Endothelial cell (in vitro differentiated cells): ENCODE data around the gene EEPD1. TPM values are rescaled to one million over a fixed set of nuclear protein-coding genes. Genes with fewer than 3 reads are reported as not detected.

Experiments used
- DNase-seq: peaks from one replicate; pipeline ENCODE4 v3.0.0; 2021; ENCODE audit warnings: low spot score
- H3K27ac Mint-ChIP-seq: one replicate; pipeline ENCODE4 v1.8.0; 2021; ENCODE audit warnings: mixed read lengths, inconsistent platforms; ENCODE audit not compliant: unreplicated experiment
- H3K27me3 Mint-ChIP-seq: one replicate; pipeline ENCODE4 v1.8.0; 2021; ENCODE audit warnings: mild to moderate bottlenecking, moderate library complexity, mixed read lengths, inconsistent platforms; ENCODE audit not compliant: unreplicated experiment
- H3K36me3 Mint-ChIP-seq: one replicate; pipeline ENCODE4 v1.8.0; 2021; ENCODE audit warnings: mild to moderate bottlenecking, low read depth, mixed read lengths, inconsistent platforms; ENCODE audit not compliant: unreplicated experiment
- H3K4me1 Mint-ChIP-seq: one replicate; pipeline ENCODE4 v1.8.0; 2021; ENCODE audit warnings: mild to moderate bottlenecking, mixed read lengths, inconsistent platforms; ENCODE audit not compliant: unreplicated experiment
- H3K4me3 Mint-ChIP-seq: one replicate; pipeline ENCODE4 v1.8.0; 2021; ENCODE audit warnings: mild to moderate bottlenecking, mixed read lengths, inconsistent platforms; ENCODE audit not compliant: unreplicated experiment
- H3K9me3 Mint-ChIP-seq: one replicate; pipeline ENCODE4 v1.8.0; 2021; ENCODE audit warnings: mixed read lengths, inconsistent platforms; ENCODE audit not compliant: unreplicated experiment
- total RNA-seq: library from RNA; stranded (reverse); fragmentation: NEBNext Ultra II Directional; extraction: Animal tissue kit (Norgen Biotek cat#: 25700); gene quantifications from one replicate; pipeline ENCODE4 v1.2.1, GENCODE V29; 2021; ENCODE audit not compliant: unreplicated experiment
- TF ChIP-seq, protein P1 (sequence below): fragments of 200-600 bp; sonication (generic); IDR thresholded peaks from one replicate; pipeline ENCODE4 v1.5.0; 2021; ENCODE audit warnings: antibody characterized with exemption; ENCODE audit not compliant: unreplicated experiment

EEPD1 gene
- total RNA-seq, 1 donor from 2014 or later: 12.6 TPM

DNA sequence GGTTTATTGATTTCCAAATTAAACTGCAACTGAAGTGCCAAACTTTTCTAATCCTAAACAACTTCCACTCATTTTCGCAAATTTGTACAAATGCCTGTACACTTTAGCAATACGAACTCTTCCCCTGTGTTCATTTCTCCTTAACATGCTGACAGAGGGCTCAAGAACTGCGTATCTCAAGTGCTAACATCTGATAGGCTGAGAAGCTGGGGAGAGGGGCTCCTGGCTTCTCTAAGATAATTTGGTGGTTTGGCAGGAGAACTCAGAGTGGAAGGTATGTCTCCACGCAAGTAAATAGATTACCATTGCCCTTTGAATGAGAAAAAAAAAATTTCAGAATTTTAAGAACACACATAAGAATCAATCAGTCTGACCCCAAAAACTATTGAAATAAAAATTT lies 183.3 kb downstream of the EEPD1 start:
- Mint-ChIP-seq H3K9me3 (no peaks in the 10 kb centered on the region), H3K4me1 (no peaks in the 10 kb centered on the region), H3K27me3 (no peaks in the 10 kb centered on the region), H3K36me3 (no peaks in the 10 kb centered on the region), H3K4me3 (no peak overlapping the region), H3K27ac (no peak overlapping the region)
- DNase-seq: no peak
- TF ChIP-seq, protein P1, sequence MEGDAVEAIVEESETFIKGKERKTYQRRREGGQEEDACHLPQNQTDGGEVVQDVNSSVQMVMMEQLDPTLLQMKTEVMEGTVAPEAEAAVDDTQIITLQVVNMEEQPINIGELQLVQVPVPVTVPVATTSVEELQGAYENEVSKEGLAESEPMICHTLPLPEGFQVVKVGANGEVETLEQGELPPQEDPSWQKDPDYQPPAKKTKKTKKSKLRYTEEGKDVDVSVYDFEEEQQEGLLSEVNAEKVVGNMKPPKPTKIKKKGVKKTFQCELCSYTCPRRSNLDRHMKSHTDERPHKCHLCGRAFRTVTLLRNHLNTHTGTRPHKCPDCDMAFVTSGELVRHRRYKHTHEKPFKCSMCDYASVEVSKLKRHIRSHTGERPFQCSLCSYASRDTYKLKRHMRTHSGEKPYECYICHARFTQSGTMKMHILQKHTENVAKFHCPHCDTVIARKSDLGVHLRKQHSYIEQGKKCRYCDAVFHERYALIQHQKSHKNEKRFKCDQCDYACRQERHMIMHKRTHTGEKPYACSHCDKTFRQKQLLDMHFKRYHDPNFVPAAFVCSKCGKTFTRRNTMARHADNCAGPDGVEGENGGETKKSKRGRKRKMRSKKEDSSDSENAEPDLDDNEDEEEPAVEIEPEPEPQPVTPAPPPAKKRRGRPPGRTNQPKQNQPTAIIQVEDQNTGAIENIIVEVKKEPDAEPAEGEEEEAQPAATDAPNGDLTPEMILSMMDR: no peak

GRCh38 chr7:36338256-36338655 lies 185.2 kb downstream of the EEPD1 start:
- DNase-seq: no peak

GRCh38 chr7:36343548-36343947 lies 190.5 kb downstream of the EEPD1 start:
- DNase-seq: no peak
- TF ChIP-seq, protein P1: no peak
- Mint-ChIP-seq H3K36me3 (no peaks in the 10 kb centered on the region), H3K9me3 (no peaks in the 10 kb centered on the region), H3K27me3 (no peaks in the 10 kb centered on the region), H3K4me3 (no peak overlapping the region), H3K4me1 (no peaks in the 10 kb centered on the region), H3K27ac (no peak overlapping the region)

More at GRCh38 chr7:36338256-36338655, 185.2 kb downstream of the EEPD1 start:
- Mint-ChIP-seq H3K4me1 (no peaks in the 10 kb centered on the region), H3K9me3 (no peaks in the 10 kb centered on the region), H3K27me3 (no peaks in the 10 kb centered on the region), H3K27ac (no peak overlapping the region), H3K4me3 (no peak overlapping the region), H3K36me3 (no peaks in the 10 kb centered on the region)
- TF ChIP-seq, protein P1: no peak

DNA sequence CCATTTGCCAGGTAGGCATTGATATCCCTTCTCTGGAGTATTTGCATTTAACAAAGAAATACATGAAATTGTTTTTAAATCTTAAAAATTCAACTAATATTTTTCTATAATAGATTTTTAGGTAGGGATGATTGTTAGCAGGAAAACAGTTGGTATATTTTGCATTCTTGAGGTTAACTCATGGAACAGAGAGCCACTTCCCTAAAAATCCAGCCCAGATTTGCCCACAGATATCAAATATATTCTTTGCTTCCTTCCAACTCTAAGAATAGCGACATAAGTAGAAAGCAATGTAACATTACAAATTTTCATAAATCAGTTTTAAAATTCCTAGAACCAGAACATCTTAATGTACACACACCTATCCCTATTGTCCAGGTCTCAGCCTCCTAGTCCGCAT lies 191.6 kb downstream of the EEPD1 start:
- H3K27ac Mint-ChIP-seq: no peak overlapping the region
- no peaks in the 10 kb centered on the region for H3K36me3 Mint-ChIP-seq
- H3K4me3 Mint-ChIP-seq: no peak overlapping the region

DNA sequence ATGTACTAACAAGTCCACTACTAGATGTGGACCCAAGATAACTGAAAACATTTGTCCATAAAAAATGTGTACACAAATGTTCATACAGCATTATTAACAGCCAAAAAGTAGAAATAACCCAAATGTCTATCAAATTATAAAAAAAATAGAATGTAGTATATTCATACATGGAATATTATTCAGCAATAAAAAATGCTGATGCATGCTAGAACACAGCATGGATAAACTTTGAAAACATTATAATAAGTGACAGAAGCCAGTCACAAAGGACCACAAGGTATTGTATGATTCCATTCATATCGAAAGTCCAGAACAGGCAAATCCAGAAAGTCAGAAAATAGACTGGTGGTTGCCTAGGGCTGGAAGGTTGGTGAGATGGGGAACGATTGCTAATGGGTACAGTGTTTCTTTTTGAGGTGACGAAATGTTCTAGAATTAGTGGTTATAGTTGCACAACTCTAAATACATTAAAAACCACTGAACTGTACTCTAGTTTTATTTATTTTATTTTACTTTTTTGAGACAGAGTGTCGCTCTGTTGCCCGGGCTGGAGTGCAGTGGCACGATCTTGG lies 193.3 kb downstream of the EEPD1 start:
- TF ChIP-seq, protein P1: no peak
- no peaks in the 10 kb centered on the region for H3K9me3 Mint-ChIP-seq

More for the DNA sequence above, 191.6 kb downstream of the EEPD1 start:
- H3K27me3 Mint-ChIP-seq: no peaks in the 10 kb centered on the region
- no peaks in the 10 kb centered on the region for H3K9me3 Mint-ChIP-seq
- TF ChIP-seq, protein P1: no peak
- DNase-seq: no peak
- no peaks in the 10 kb centered on the region for H3K4me1 Mint-ChIP-seq

More for the DNA sequence above, 193.3 kb downstream of the EEPD1 start:
- H3K27me3 Mint-ChIP-seq: no peaks in the 10 kb centered on the region
- no peaks in the 10 kb centered on the region for H3K4me1 Mint-ChIP-seq
- H3K4me3 Mint-ChIP-seq: no peak overlapping the region
- H3K36me3 Mint-ChIP-seq: no peaks in the 10 kb centered on the region
- no peak overlapping the region for H3K27ac Mint-ChIP-seq
- DNase-seq: no peak
